ENCODE data around the gene MYRIP.
"Not testable (repeated sequence)": the region's sequence is repeated elsewhere in the genome, so short reads cannot be mapped to it uniquely, and the experiment has no call there.

MYRIP gene

DNA sequence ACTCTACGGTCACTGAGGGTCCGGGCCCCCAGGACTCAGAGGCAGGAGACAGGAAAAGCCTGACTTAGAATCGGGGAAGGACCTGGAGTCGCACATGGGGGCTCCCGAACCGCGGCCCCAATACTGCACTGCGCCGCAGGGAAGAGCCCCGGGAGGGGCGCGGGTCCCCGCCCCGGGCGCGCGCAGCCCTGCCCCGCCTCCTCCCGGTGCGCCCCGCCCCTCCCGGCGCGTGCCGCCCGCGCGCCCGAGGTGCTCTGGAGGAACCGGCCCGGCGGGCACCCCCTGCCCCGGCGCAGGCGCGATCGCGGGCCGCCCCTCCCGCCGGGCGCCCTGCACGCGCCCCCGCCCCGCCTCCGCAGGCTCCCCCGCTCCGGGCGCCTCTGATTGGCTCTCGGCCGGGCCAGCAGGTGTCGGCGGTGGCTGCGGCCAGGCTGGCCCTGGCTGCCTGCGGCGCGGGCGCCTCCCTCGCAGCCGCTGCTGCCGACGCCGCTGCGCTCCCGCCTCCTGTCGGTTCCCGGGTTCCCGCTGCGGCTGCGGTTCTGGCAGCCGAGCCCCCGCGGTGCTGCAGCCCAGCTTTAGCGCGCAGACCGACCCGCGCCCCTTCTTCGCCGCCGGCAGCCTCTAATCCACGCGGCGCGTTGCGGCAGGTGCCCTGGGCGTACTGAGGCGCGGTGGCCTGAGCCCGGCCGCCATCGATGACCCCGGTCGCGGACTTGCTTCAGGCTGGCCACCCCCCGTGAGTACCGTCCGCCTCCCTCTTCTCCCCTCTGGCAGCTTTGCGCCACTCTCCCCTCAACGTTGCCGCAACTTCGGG, at the start of gene MYRIP:
TSS of gene MYRIP (plus strand) at position 429 of the 814 bp plus-strand sequence. CDS start 91,208 bp downstream, outside the sequence.
- H3K27ac ChIP-seq, result peak within 1 kb of the TSS; percentile 67

GRCh38 chr3:39760325-39760724, 49.1 kb upstream of the MYRIP start:
- TF ChIP-seq, protein P1, sequence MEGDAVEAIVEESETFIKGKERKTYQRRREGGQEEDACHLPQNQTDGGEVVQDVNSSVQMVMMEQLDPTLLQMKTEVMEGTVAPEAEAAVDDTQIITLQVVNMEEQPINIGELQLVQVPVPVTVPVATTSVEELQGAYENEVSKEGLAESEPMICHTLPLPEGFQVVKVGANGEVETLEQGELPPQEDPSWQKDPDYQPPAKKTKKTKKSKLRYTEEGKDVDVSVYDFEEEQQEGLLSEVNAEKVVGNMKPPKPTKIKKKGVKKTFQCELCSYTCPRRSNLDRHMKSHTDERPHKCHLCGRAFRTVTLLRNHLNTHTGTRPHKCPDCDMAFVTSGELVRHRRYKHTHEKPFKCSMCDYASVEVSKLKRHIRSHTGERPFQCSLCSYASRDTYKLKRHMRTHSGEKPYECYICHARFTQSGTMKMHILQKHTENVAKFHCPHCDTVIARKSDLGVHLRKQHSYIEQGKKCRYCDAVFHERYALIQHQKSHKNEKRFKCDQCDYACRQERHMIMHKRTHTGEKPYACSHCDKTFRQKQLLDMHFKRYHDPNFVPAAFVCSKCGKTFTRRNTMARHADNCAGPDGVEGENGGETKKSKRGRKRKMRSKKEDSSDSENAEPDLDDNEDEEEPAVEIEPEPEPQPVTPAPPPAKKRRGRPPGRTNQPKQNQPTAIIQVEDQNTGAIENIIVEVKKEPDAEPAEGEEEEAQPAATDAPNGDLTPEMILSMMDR (conservative IDR thresholded peaks at IDR 0.05), result no peak
- no peak for TF ChIP-seq ZFX (IDR thresholded peaks at IDR 0.05)
- H3K27ac ChIP-seq, result no peak overlapping the region

More for the DNA sequence above, at the start of gene MYRIP:
- TF ChIP-seq, protein P1 (conservative IDR thresholded peaks at IDR 0.05), result peak; percentile 23
- TF ChIP-seq ZFX (IDR thresholded peaks at IDR 0.05), result no peak

- TF ChIP-seq ZFX (IDR thresholded peaks at IDR 0.05), result no peak
- TF ChIP-seq, protein P1 (conservative IDR thresholded peaks at IDR 0.05), result no peak
- no peak overlapping the region for H3K27ac ChIP-seq
Observed at GRCh38 chr3:39762537-39763070, 46.8 kb upstream of the MYRIP start.

DNA sequence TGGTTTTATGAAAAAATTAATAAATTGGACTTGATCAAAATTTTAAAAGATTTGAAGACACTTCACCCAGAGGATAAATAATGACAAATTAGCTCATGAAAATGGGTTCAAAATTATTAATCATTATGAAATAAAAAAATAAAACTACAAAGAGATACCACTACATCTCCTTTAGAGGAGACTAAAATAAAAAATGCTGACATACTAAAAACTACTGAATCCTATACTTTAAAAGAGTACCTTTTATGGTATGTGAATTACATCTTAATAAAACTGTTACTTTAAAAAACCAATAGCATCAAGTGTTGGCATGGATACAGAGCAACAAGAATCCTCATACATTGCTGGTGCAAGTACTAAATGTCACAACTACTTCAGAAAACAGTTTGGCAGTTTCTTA, 46.0 kb upstream of the MYRIP start:
- TF ChIP-seq ZFX (IDR thresholded peaks at IDR 0.05), result no peak
- TF ChIP-seq, protein P1 (conservative IDR thresholded peaks at IDR 0.05), result no peak
- H3K27ac ChIP-seq, result no peak overlapping the region

DNA sequence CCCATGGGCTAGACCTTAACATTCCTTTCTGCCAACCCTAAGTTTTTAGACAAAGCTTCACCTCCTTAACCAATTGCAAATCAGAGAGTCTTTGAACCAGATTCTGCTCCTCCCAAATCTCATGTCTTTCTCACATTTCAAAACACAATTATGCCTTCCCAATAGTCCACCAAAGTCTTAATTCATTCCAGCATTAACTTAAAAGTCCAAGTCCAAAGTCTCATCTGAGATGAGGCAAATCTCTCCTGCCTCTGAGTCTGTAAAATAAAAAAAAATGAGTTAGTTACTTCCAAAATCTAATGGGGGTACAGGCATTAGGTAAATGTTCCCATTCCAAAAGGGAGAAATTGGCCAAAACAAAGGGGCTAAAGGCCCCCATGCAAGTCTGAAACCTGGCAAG, 43.8 kb upstream of the MYRIP start:
- H3K27ac ChIP-seq, result no peak overlapping the region
- no peak for TF ChIP-seq ZFX (IDR thresholded peaks at IDR 0.05)
- TF ChIP-seq, protein P1 (conservative IDR thresholded peaks at IDR 0.05), result no peak

GRCh38 chr3:39766433-39766832, 43.0 kb upstream of the MYRIP start:
- TF ChIP-seq, protein P1 (conservative IDR thresholded peaks at IDR 0.05), result no peak
- H3K27ac ChIP-seq, result no peak overlapping the region

DNA sequence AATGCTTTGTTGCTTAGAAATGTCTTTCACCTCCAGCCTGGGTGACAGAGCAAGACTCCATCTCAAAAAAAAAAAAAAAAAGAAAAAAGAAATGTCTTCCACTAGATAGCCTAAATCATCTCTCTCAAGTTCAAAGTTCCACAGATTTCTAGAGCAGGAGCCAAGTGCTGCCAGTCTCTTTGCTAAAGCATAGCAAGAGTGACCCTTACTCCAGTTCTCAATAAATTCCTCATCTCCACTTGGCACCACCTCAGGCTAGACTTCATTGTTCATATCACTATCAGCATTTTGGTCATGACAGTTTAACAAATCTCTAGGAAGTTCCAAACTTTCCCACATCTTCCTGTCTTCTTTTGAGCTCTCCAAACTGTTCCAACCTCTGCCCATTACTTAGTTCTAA, 42.5 kb upstream of the MYRIP start:
- H3K27ac ChIP-seq, result not testable (repeated sequence)

- H3K27ac ChIP-seq, result not testable (repeated sequence)
Observed at GRCh38 chr3:39778168-39778567, 31.2 kb upstream of the MYRIP start.

All from C4-2B (cell line).